Neural cell (in vitro differentiated cells): ENCODE measurements around the gene NDUFA11. TPM values are rescaled to one million over a fixed set of nuclear protein-coding genes. Genes with fewer than 3 reads are reported as not detected.
A peak's percentile ranks its signal among the peaks of the same experiment; 100 is the strongest.

ENCODE experiments used
- H2AFZ ChIP-seq: fragments of 200-600, 300-800 bp; sonication (generic), shearing (Covaris generic); 2 replicates; pipeline ENCODE4 v1.6.0; 2014; ENCODE audit warnings: low read depth, mild to moderate bottlenecking, antibody characterized with exemption, low read length, moderate library complexity
- H3F3A ChIP-seq: fragments of 200-600 bp; shearing (Covaris generic); 2 replicates; pipeline ENCODE4 v1.6.1; 2016; ENCODE audit warnings: mild to moderate bottlenecking, moderate library complexity, mixed read lengths, antibody characterized with exemption, low read length; ENCODE audit not compliant: insufficient read depth, poor library complexity, severe bottlenecking
- H3K27ac ChIP-seq: fragments of 200-600, 300-800 bp; sonication (generic), shearing (Covaris generic); 2 replicates; pipeline ENCODE4 v1.5.1; 2014; ENCODE audit warnings: mild to moderate bottlenecking, low read length, moderate library complexity
- H3K27me3 ChIP-seq: fragments of 300-800, 200-600 bp; sonication (generic), shearing (Covaris generic); 2 replicates; pipeline ENCODE4 v1.6.0; 2014; ENCODE audit warnings: mild to moderate bottlenecking, low read depth, low read length, moderate library complexity; ENCODE audit not compliant: insufficient read depth
- H3K36me3 ChIP-seq: fragments of 300-800, 200-600 bp; sonication (generic), shearing (Covaris generic); 2 replicates; pipeline ENCODE4 v1.5.1; 2014; ENCODE audit warnings: mild to moderate bottlenecking, antibody characterized with exemption, low read length, moderate library complexity; ENCODE audit not compliant: insufficient read depth
- H3K4me2 ChIP-seq: fragments of 300-800, 200-600 bp; sonication (generic), shearing (Covaris generic); 2 replicates; pipeline ENCODE4 v1.6.0; 2014; ENCODE audit warnings: mild to moderate bottlenecking, low read length
- H3K4me3 ChIP-seq: fragments of 300-800, 200-600 bp; sonication (generic), shearing (Covaris generic); 2 replicates; pipeline ENCODE4 v1.5.1; 2014; ENCODE audit warnings: mild to moderate bottlenecking, low read length, moderate library complexity
- H3K79me2 ChIP-seq: fragments of 200-600 bp; shearing (Covaris generic); replicated peaks from 2 replicates; pipeline ENCODE4 v1.6.0; 2014; ENCODE audit warnings: mild to moderate bottlenecking, low read length, moderate library complexity; ENCODE audit not compliant: insufficient read depth
- H3K9ac ChIP-seq: fragments of 300-800, 200-600 bp; sonication (generic), shearing (Covaris generic); 2 replicates; pipeline ENCODE4 v1.6.1; 2016; ENCODE audit warnings: mild to moderate bottlenecking, low read length, mixed read lengths
- H3K9me2 ChIP-seq: fragments of 200-600 bp; shearing (Covaris generic); 2 replicates; pipeline ENCODE4 v1.6.1; 2016; ENCODE audit warnings: mild to moderate bottlenecking, low read length, mixed read lengths; ENCODE audit not compliant: insufficient read depth
- H3K9me3 ChIP-seq: fragments of 200-600, 300-800 bp; sonication (generic), shearing (Covaris generic); 2 replicates; pipeline ENCODE4 v1.6.1; 2016; ENCODE audit warnings: mild to moderate bottlenecking, mixed run types, low read length, moderate library complexity, mixed read lengths
- H4K20me1 ChIP-seq: fragments of 200-600 bp; shearing (Covaris generic); 2 replicates; pipeline ENCODE4 v1.6.1; 2016; ENCODE audit warnings: mild to moderate bottlenecking, mixed run types; ENCODE audit not compliant: insufficient read depth
- CTCF ChIP-seq: fragments of 450-650 bp; IDR thresholded peaks from 2 replicates; pipeline ENCODE4 v1.5.1; 2014; ENCODE audit warnings: antibody characterized with exemption, mild to moderate bottlenecking, moderate library complexity; ENCODE audit not compliant: poor library complexity, severe bottlenecking
- EP300 ChIP-seq: fragments of 450-650 bp; conservative IDR thresholded peaks from 2 replicates; pipeline ENCODE4 v1.6.1; 2014; ENCODE audit warnings: antibody characterized with exemption, mild to moderate bottlenecking, moderate library complexity; ENCODE audit not compliant: poor library complexity, severe bottlenecking
- EZH2 ChIP-seq: fragments of 200-600, 300-800 bp; shearing (Covaris generic), sonication (generic); IDR thresholded peaks from 2 replicates; pipeline ENCODE4 v1.6.1; 2014; ENCODE audit warnings: antibody characterized with exemption, low read length, borderline replicate concordance, mild to moderate bottlenecking; ENCODE audit not compliant: insufficient read depth, poor library complexity, severe bottlenecking
- MXI1 ChIP-seq: fragments of 450-650 bp; conservative IDR thresholded peaks from 2 replicates; pipeline ENCODE4 v1.6.1; 2014; ENCODE audit warnings: antibody characterized with exemption, mild to moderate bottlenecking; ENCODE audit not compliant: poor library complexity, severe bottlenecking
- POLR2AphosphoS5 ChIP-seq: IDR thresholded peaks from 2 replicates; pipeline ENCODE4 v1.6.1; 2012
- RAD21 ChIP-seq: fragments of 450-650 bp; conservative IDR thresholded peaks from 2 replicates; pipeline ENCODE4 v1.6.1; 2014; ENCODE audit warnings: antibody characterized with exemption, mild to moderate bottlenecking, moderate library complexity
- REST ChIP-seq: IDR thresholded peaks from 2 replicates; pipeline ENCODE4 v1.6.1; 2012; ENCODE audit warnings: borderline replicate concordance
- SMC3 ChIP-seq: fragments of 450-650 bp; conservative IDR thresholded peaks from 2 replicates; pipeline ENCODE4 v1.6.1; 2014; ENCODE audit warnings: antibody characterized with exemption, mild to moderate bottlenecking, moderate library complexity; ENCODE audit not compliant: poor library complexity
- TAF1 ChIP-seq: IDR thresholded peaks from 2 replicates; pipeline ENCODE4 v1.6.1; 2012; ENCODE audit warnings: low read depth
- polyA plus RNA-seq: library from polyadenylated mRNA; depleted of rRNA; stranded (reverse); fragments of >200 nt; gene quantifications from 2 replicates; pipeline ENCODE4 v1.2.3, GENCODE V29; 2014

NDUFA11 gene
- polyA plus RNA-seq, 1 donor from 2014 or later: 594 TPM

GRCh38 chr19:5904352-5905113, 943 bp upstream of the NDUFA11 start, which contains the start of gene VMAC:
Gene VMAC, plus strand, starts transcription at chr19:5904872. Its CDS starts 19 bp downstream, at chr19:5904891.
- Histone ChIP-seq H3F3A (no peaks in the 10 kb centered on the region), H3K27me3 (no peaks in the 10 kb centered on the region), H3K79me2 (peaks cover 22% of the 10 kb centered on the region)

GRCh38 chr19:5903056-5903623, 450 bp downstream of the NDUFA11 start:
- H3K27me3 ChIP-seq: no peaks in the 10 kb centered on the region
- H3K4me2 ChIP-seq: peak overlapping the region; percentile 30
- peak overlapping the region; percentile 79 for H3K27ac ChIP-seq
- TF ChIP-seq EZH2 (no peak), REST (peak; percentile 23)
- peaks cover 22% of the 10 kb centered on the region for H3K79me2 ChIP-seq
- peak overlapping the region; percentile 82 for H3K4me3 ChIP-seq
- H3K9ac ChIP-seq: peak overlapping the region; percentile 92
- no peaks in the 10 kb centered on the region for H3K36me3 ChIP-seq
- H4K20me1 ChIP-seq: no peaks in the 10 kb centered on the region
- H3K9me3 ChIP-seq: no peaks in the 10 kb centered on the region
- no peaks in the 10 kb centered on the region for H3F3A ChIP-seq
- H3K9me2 ChIP-seq: no peaks in the 10 kb centered on the region
- H2AFZ ChIP-seq: peak overlapping the region; percentile 70

More at GRCh38 chr19:5904352-5905113, 943 bp upstream of the NDUFA11 start, which contains the start of gene VMAC:
- Histone ChIP-seq H3K9me3 (no peaks in the 10 kb centered on the region), H3K9me2 (no peaks in the 10 kb centered on the region), H3K4me3 (peak within 1 kb of the TSS; percentile 82), H2AFZ (peak within 1 kb of the TSS; percentile 70), H3K9ac (peak within 1 kb of the TSS; percentile 92), H3K4me2 (peak within 1 kb of the TSS; percentile 64), H3K36me3 (no peaks in the 10 kb centered on the region), H3K27ac (peak within 1 kb of the TSS; percentile 79), H4K20me1 (no peaks in the 10 kb centered on the region)
- no peak for TF ChIP-seq EP300
- TF ChIP-seq POLR2AphosphoS5: peak; percentile 17
- TF ChIP-seq RAD21: peak; percentile 36
- TF ChIP-seq MXI1: peak; percentile 77

- Histone ChIP-seq H3K9me2 (no peaks in the 10 kb centered on the region), H3K4me3 (no peak overlapping the region), H3F3A (no peaks in the 10 kb centered on the region), H3K27ac (no peak overlapping the region), H2AFZ (no peak overlapping the region), H3K79me2 (peaks cover 22% of the 10 kb centered on the region), H3K27me3 (no peaks in the 10 kb centered on the region), H4K20me1 (no peaks in the 10 kb centered on the region), H3K9me3 (no peaks in the 10 kb centered on the region), H3K9ac (no peak overlapping the region), H3K4me2 (no peak overlapping the region), H3K36me3 (no peaks in the 10 kb centered on the region)
- TF ChIP-seq RAD21 (no peak), CTCF (no peak), EZH2 (no peak), POLR2AphosphoS5 (no peak), EP300 (no peak), TAF1 (no peak), MXI1 (no peak), SMC3 (no peak), REST (no peak)
Measured at GRCh38 chr19:5900976-5901375, 2.6 kb downstream of the NDUFA11 start.
